GM19397 (cell line): Measurements from ENCODE around the gene PTTG1IP.

Source experiments
- ATAC-seq: cut with Tn5 transposase; IDR thresholded peaks from one replicate; pipeline ENCODE4 v1.9.1; 2021; ENCODE audit warnings: mild to moderate bottlenecking, moderate library complexity; ENCODE audit not compliant: unreplicated experiment

The PTTG1IP gene

GRCh38 chr21:44896561-44897286, 23.2 kb upstream of the PTTG1IP start:
- ATAC-seq: no peak

GRCh38 chr21:44895859-44896258, 22.4 kb upstream of the PTTG1IP start:
- no peak for ATAC-seq

DNA sequence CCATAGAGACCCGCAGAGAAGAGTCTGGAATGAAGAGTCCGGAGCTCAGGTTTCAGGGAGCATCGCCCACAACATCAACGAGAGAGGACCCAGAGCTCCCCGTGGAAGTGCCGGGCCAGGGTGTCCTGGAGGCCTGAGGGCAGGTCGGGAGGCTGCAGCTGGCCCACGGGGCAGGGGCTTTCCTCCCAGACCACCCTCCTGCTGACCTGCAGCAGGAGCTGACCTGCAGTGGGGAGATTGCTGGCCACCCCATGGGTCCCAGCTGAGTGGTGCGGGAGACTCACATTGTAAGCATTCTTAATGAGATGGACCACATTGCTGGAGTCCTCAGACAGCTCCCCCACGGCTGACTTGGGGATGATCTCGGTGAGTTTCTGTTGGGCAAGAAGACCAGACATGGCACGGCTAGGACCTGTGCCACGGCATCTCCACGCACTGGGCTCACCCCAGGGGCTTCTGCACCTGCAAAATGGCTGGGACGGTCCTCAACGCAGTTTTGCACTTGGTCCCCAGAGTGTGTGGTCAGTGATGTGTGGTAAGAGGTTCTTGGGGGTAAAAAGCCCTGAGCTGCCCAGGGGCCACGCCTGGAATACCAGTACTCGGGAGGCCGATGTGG, 21.3 kb upstream of the PTTG1IP start:
- ATAC-seq: no peak

- ATAC-seq: no peak
These were observed 20.6 kb upstream of the PTTG1IP start for GRCh38 chr21:44893948-44894656.

- ATAC-seq: no peak
These were observed 19.7 kb upstream of the PTTG1IP start for GRCh38 chr21:44893278-44893556.

- ATAC-seq: peak; percentile 56
These were observed 19.2 kb upstream of the PTTG1IP start for GRCh38 chr21:44892536-44893277.

DNA sequence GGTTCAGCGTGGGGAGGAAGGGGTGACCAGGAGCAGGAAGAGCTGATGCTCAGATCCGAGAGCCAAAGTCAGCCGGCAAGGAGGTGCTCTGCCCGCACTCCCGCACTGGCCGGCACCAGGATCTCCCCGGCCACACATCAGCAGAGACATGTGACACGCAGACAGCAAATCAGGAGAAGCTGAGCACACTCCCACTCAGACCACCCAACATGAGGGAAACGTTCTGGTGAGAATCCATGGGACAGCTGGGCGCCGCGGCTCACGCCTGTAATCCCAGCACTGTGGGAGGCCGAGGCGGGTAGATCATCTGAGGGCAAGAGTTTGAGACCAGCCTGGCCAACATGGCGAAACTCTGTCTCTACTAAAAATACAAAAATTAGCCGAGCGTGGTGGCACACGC, 18.6 kb upstream of the PTTG1IP start:
- no peak for ATAC-seq

GRCh38 chr21:44891631-44892031, 18.1 kb upstream of the PTTG1IP start:
- ATAC-seq: no peak

DNA sequence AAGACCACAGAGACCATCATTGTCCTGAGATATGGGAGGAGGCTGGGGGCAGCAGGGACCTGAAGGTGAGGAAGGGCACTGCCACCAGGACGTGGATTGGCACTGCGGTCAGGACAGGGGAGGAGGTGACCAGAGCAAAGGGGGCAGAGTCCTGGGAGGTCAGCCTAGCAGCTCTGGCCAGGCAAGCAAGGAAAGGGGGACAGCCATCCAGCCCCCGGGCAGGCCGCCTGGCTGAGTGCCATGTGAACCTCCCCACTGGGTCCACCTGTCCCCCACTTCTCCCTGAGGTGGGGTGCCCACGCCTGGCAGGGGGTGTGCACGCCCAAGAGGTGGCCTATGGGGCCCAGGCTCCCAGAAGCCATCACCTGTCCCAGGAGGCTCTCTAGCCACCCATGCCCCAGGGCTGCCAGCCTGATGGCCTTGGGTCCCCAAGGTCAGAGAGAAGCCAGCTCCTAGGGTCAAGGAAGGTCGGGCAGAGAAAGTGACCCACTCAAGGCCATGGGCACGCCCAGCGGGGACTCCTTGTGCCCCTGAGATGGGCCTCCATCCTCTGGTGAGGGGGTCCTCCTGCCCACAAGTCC, 17.6 kb upstream of the PTTG1IP start:
- ATAC-seq: no peak

DNA sequence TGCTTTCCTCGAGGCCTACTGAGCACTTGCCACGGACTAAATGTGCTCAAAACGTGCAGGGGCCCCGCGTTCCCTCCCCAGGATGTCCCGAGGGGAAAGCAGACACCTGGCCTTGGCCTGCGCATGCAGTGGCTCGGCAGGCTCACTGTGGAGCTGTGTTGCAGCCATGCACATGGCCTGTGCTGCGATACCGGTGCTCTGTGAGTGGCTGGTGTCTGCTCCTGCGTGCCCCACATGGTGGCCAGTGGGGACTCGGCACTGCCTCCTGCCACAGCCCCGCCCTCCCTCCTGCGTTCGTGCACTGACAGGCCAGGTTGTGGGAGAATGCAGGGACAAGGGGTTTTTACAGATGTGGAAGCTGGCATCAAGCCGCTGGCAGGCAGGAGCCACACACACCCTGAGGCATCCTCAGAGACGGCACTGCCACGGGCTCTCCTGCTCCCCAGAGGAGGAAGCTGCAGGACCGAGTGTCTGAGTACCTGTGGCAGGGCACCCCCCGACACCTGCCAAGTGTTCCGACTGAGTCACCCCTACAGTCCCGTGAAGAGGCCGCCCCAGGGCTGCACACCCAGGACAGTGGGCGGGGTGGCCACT, 16.9 kb upstream of the PTTG1IP start:
- no peak for ATAC-seq

GRCh38 chr21:44889625-44890337, 16.3 kb upstream of the PTTG1IP start:
- ATAC-seq: no peak

GRCh38 chr21:44888581-44889550, 15.4 kb upstream of the PTTG1IP start:
- ATAC-seq: no peak

DNA sequence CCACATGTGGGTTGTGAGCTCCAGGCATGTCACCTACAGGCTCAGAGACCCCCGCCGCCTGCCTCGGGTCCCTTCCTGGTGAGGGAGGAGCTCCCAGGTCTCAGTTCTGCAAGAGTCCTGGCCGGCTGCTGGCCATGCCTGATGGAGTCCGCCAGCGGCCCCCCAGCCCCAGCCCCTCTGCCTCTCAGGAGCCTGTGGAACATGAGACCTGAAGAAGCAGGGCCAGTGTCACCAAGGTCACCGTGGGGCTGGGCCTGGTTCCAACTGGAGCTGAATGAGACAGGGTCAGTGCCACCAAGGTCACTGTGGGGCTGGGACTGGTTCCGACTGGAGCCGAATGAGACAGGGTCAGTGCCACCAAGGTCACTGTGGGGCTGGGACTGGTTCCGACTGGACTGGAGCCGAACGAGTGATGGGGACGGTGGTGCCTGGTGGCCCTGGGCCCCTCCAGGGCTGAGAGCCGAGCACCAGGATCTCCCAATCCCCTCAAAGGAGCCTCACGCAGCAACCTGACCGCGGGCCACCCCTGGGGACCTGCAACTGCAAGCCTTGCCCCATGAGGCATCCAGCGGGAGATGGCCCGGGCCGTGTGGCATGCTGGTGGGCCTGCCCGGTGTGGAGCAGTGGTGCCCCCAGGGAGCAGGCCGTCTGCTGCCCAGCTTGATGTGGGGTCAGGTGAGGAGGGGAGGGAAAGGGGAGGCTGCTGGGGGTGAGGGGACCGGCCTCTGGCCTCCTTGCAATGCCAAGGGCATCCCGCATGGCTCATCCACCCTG, 14.5 kb upstream of the PTTG1IP start:
- ATAC-seq: no peak

DNA sequence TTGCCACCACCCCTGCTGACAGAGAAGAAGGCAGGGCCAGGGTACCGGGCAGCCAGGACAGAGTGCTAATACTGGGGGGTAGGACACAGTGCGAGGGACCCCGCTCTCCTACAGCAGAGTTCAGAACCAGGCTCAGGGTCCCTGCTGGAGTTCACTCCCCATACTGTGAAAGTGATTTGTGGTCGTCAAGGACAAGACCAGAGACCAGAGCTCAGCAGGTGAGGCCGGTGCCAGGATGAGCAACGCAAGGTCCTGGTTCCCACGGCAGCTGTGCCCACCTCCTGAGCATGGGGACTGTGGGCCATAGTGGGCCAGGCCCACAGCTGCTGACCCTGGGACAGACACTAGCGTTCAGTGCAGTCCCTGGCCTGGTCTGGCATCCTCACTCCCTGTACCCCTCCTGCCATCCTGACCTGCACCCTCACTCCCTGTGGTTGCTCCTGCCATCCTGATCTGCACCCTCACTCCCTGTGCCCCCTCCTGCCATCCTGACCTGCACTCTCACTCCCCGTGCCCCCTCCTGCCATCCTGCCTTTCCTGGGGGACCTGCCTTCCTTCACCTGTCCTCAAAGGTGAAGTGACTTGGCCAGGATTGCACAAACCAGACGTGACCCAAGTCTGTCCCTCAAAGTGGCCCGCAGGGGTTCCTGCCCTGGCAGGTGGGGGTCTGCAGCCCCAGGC, 13.8 kb upstream of the PTTG1IP start:
- ATAC-seq: no peak

- ATAC-seq: no peak
These were observed 12.9 kb upstream of the PTTG1IP start for GRCh38 chr21:44886113-44887075.

- no peak for ATAC-seq
These were observed 12.1 kb upstream of the PTTG1IP start for GRCh38 chr21:44885615-44886014.

DNA sequence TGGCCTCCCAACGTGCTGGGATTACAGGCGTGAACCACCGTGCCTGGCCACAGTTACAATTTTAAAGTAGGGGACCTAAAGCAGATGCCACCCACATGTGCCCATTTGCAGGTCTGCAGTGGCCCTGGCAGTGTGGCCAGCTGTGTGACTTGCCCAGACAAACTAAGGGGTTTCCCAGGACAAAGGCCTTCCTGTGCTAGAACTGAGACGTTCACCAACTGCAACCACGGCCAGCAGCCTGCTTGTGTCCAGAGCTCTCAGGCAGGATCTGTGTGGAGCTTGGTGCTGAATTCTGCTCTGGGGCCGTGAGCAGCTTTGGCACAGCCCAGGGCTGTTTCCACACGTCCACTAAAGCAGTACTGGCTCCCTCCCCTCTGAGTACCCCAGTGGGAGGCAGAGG, 10.6 kb upstream of the PTTG1IP start:
- no peak for ATAC-seq
